Tibial nerve (tissue), 4 donors: ENCODE measurements around the gene CCDC66. TPM values are rescaled to one million over a fixed set of nuclear protein-coding genes. Genes with fewer than 3 reads are reported as not detected.
"Not testable (repeated sequence)": the region's sequence is repeated elsewhere in the genome, so short reads cannot be mapped to it uniquely, and the experiment has no call there.

Experiments
- DNase-seq, 2 donors: peaks; one replicate each; pipeline ENCODE4 v3.0.0-alpha.2; 2019; ENCODE audit warnings: low spot score in 2 of 2
- H3K27ac ChIP-seq, 4 donors: fragments of 200-600 bp; sonication (generic) in 3 of 4; one replicate each; pipeline ENCODE4 v1.5.1; 2017 to 2019; ENCODE audit warnings: mild to moderate bottlenecking in 1 of 4
- H3K27me3 ChIP-seq, 2 donors: fragments of 200-600 bp; sonication (generic) in 1 of 2; one replicate each; pipeline versions ENCODE4 v1.5.1 to v1.6.0; 2017 to 2019
- H3K36me3 ChIP-seq, 3 donors: fragments of 200-600 bp; sonication (generic); one replicate each; pipeline ENCODE4 v1.5.1; 2018 to 2019
- H3K4me1 ChIP-seq, 4 donors: fragments of 200-600 bp; sonication (generic) in 3 of 4; one replicate each; pipeline ENCODE4 v1.5.1; 2017 to 2019
- H3K4me3 ChIP-seq, 4 donors: fragments of 200-600 bp; sonication (generic) in 3 of 4; one replicate each; pipeline ENCODE4 v1.5.1; 2017 to 2019; ENCODE audit warnings: mild to moderate bottlenecking in 1 of 4, moderate library complexity in 1 of 4
- H3K9me3 ChIP-seq, 4 donors: fragments of 200-600 bp; sonication (generic) in 3 of 4; one replicate each; pipeline ENCODE4 v1.5.1; 2017 to 2019
- CTCF ChIP-seq, 5 experiments: fragments of 200-600 bp in 3 of 5; fragments of 450-650 bp in 2 of 5; sonication (generic) in 3 of 5; IDR thresholded peaks; one replicate each; pipeline ENCODE4 v1.5.1; 2016 to 2019; ENCODE audit warnings: antibody characterized with exemption in 5 of 5, mild to moderate bottlenecking in 3 of 5, moderate library complexity in 2 of 5
- EP300 ChIP-seq, 2 donors: sonication (generic); formaldehyde crosslinking; IDR thresholded peaks; one replicate each; pipeline ENCODE4 v1.6.1; 2017; ENCODE audit warnings: antibody characterized with exemption in 2 of 2, mild to moderate bottlenecking in 1 of 2
- POLR2A ChIP-seq, 2 donors: fragments of 450-650 bp; IDR thresholded peaks; one replicate each; pipeline ENCODE4 v1.6.1; 2017; ENCODE audit warnings: antibody characterized with exemption in 2 of 2, mild to moderate bottlenecking in 2 of 2, moderate library complexity in 2 of 2
- WGBS, 2 donors: methylation state at CpG; one replicate each; pipeline ENCODE4 v1.1.5; 2018; 5-methylcytosine and 5-hydroxymethylcytosine counted together
- total RNA-seq, 4 donors: library from RNA; depleted of rRNA; stranded (reverse); fragments of >200 nt; gene quantifications; one replicate each; pipeline ENCODE4 v1.1.0, GENCODE V29; 2016

CCDC66 gene
- total RNA-seq, 4 donors from 2014 or later, result 33.9 to 73.8 (median 51.9) TPM

- Histone ChIP-seq H3K27ac (no peak overlapping the region), H3K9me3 (no peaks in the 10 kb centered on the region), H3K36me3 (peaks cover 0 to 37% (median 0%) of the 10 kb centered on the region in 3 donors), H3K27me3 (no peaks in the 10 kb centered on the region), H3K4me3 (no peak overlapping the region), H3K4me1 (no peaks in the 10 kb centered on the region)
- no peak for DNase-seq
- TF ChIP-seq POLR2A (IDR thresholded peaks at IDR 0.05), result no peak
- TF ChIP-seq CTCF (IDR thresholded peaks at IDR 0.05), result no peak
- no peak for TF ChIP-seq EP300 (IDR thresholded peaks at IDR 0.05)
- 38 to 41% methylated on average over 2 of the region's 2 CpGs for WGBS, 2 donors
Observed at GRCh38 chr3:56591262-56591661, 34.3 kb downstream of the CCDC66 start.

- TF ChIP-seq CTCF (IDR thresholded peaks at IDR 0.05), result no peak
- no peak for TF ChIP-seq POLR2A (IDR thresholded peaks at IDR 0.05)
- TF ChIP-seq EP300 (IDR thresholded peaks at IDR 0.05), result no peak
- Histone ChIP-seq H3K27ac (no peak overlapping the region), H3K27me3 (no peaks in the 10 kb centered on the region), H3K36me3 (peaks cover 0 to 61% (median 0%) of the 10 kb centered on the region in 3 donors), H3K4me3 (no peak overlapping the region), H3K9me3 (peaks cover 0 to 7% (median 3%) of the 10 kb centered on the region in 4 donors), H3K4me1 (no peaks in the 10 kb centered on the region)
- WGBS, 2 donors, result 79 to 83% methylated on average over 6 of the region's 6 CpGs
- no peak for DNase-seq
Observed at GRCh38 chr3:56593455-56594158, 36.6 kb downstream of the CCDC66 start.

- H3K4me1 ChIP-seq, result no peaks in the 10 kb centered on the region
- no peak for DNase-seq
- H3K27me3 ChIP-seq, result no peaks in the 10 kb centered on the region
- 75 to 88% methylated on average over 11 of the region's 11 CpGs for WGBS, 2 donors
- H3K36me3 ChIP-seq, result peaks cover 0 to 87% (median 0%) of the 10 kb centered on the region in 3 donors
- H3K4me3 ChIP-seq, result no peak overlapping the region
- H3K9me3 ChIP-seq, result peaks cover 0 to 13% (median 3%) of the 10 kb centered on the region in 4 donors
- no peak for TF ChIP-seq EP300 (IDR thresholded peaks at IDR 0.05)
- TF ChIP-seq CTCF (IDR thresholded peaks at IDR 0.05), result no peak
- TF ChIP-seq POLR2A (IDR thresholded peaks at IDR 0.05), result no peak
- no peak overlapping the region for H3K27ac ChIP-seq
Observed at GRCh38 chr3:56595975-56596840, 39.2 kb downstream of the CCDC66 start.

GRCh38 chr3:56608479-56608878 is 51.5 kb downstream of the CCDC66 start:
- DNase-seq, H3K27ac ChIP-seq, H3K4me1 ChIP-seq, H3K4me3 ChIP-seq, H3K27me3 ChIP-seq: not testable (repeated sequence)
- peaks cover 0 to 82% (median 6%) of the 10 kb centered on the region in 3 donors for H3K36me3 ChIP-seq
- 47 to 50% methylated on average over 2 of the region's 2 CpGs for WGBS, 2 donors
- peaks cover 0 to 17% (median 2%) of the 10 kb centered on the region in 4 donors for H3K9me3 ChIP-seq

GRCh38 chr3:56610669-56611335 is 53.8 kb downstream of the CCDC66 start:
- TF ChIP-seq POLR2A (IDR thresholded peaks at IDR 0.05) (no peak), EP300 (IDR thresholded peaks at IDR 0.05) (no peak), CTCF (IDR thresholded peaks at IDR 0.05) (no peak)

More at GRCh38 chr3:56610669-56611335, 53.8 kb downstream of the CCDC66 start:
- Histone ChIP-seq H3K27ac (no peak overlapping the region), H3K9me3 (peaks cover 0 to 16% (median 2%) of the 10 kb centered on the region in 4 donors), H3K4me3 (no peak overlapping the region), H3K27me3 (no peaks in the 10 kb centered on the region), H3K4me1 (no peaks in the 10 kb centered on the region), H3K36me3 (peaks cover 0 to 78% (median 2%) of the 10 kb centered on the region in 3 donors)
- WGBS, 2 donors, result 69 to 85% methylated on average over 7 of the region's 7 CpGs
- no peak for DNase-seq
